Measurements from ENCODE around the gene KRT1.

- no peak for TF ChIP-seq POLR2A (IDR thresholded peaks at IDR 0.05; ENCODE audit: low read depth, low read length)
- TF ChIP-seq TAF1 (IDR thresholded peaks at IDR 0.05; ENCODE audit: borderline replicate concordance, low read depth, low read length): no peak
Observed at GRCh38 chr12:52632656-52633055, 47.6 kb downstream of the KRT1 start.
